DMS79 treated with DMSO at 0.1 percent for 48 hours (cell line): ENCODE data around the gene SPDYE4.

Source experiments
- DNase-seq: peaks from one replicate; lab custom pipeline; 2025; lab: John Stamatoyannopoulos, UW

SPDYE4 gene

GRCh38 chr17:8741366-8741765, 17.0 kb downstream of the SPDYE4 start:
- no peak for DNase-seq

GRCh38 chr17:8740486-8740885, 17.9 kb downstream of the SPDYE4 start:
- DNase-seq, result no peak

GRCh38 chr17:8739097-8739496, 19.2 kb downstream of the SPDYE4 start:
- no peak for DNase-seq

GRCh38 chr17:8736796-8737195, 21.6 kb downstream of the SPDYE4 start:
- DNase-seq, result no peak

- DNase-seq, result no peak
Observed at GRCh38 chr17:8736362-8736761, 22.0 kb downstream of the SPDYE4 start.

GRCh38 chr17:8735336-8735939, 22.9 kb downstream of the SPDYE4 start:
- no peak for DNase-seq

- DNase-seq, result no peak
Observed at GRCh38 chr17:8734876-8735275, 23.5 kb downstream of the SPDYE4 start.

- no peak for DNase-seq
Observed at GRCh38 chr17:8732406-8733085, 25.8 kb downstream of the SPDYE4 start.

GRCh38 chr17:8729860-8730259, 28.5 kb downstream of the SPDYE4 start:
- no peak for DNase-seq

- no peak for DNase-seq
Observed at GRCh38 chr17:8729421-8729820, 28.9 kb downstream of the SPDYE4 start.

GRCh38 chr17:8728971-8729370, 29.4 kb downstream of the SPDYE4 start:
- DNase-seq, result no peak

GRCh38 chr17:8728251-8728938, 30.0 kb downstream of the SPDYE4 start:
- DNase-seq, result no peak

- DNase-seq, result no peak
Observed at GRCh38 chr17:8726941-8727555, 31.3 kb downstream of the SPDYE4 start.

GRCh38 chr17:8725881-8726876, 32.2 kb downstream of the SPDYE4 start:
- no peak for DNase-seq

GRCh38 chr17:8724451-8724850, 33.9 kb downstream of the SPDYE4 start:
- no peak for DNase-seq

- no peak for DNase-seq
Observed at GRCh38 chr17:8720596-8720995, 37.8 kb downstream of the SPDYE4 start.

GRCh38 chr17:8719291-8720246, 38.8 kb downstream of the SPDYE4 start:
- no peak for DNase-seq

GRCh38 chr17:8718001-8718563, 40.3 kb downstream of the SPDYE4 start:
- no peak for DNase-seq

GRCh38 chr17:8713878-8714277, 44.5 kb downstream of the SPDYE4 start:
- DNase-seq, result no peak

- no peak for DNase-seq
Observed at GRCh38 chr17:8713315-8713714, 45.0 kb downstream of the SPDYE4 start.
